ENCODE data around the gene DENND2C. TPM values are rescaled to one million over a fixed set of nuclear protein-coding genes. Genes with fewer than 3 reads are reported as not detected.

The DENND2C gene
- total and polyA plus RNA-seq, 12 donors = 0.91 to 4.2 (median 1.9) TPM

GRCh38 chr1:114685851-114686250 is 16.0 kb upstream of the DENND2C start:
- Histone ChIP-seq H3K27me3 (no peaks in the 10 kb centered on the region), H3K36me3 (replicated peaks in 1 of 2) (no peaks in the 10 kb centered on the region), H3K9me3 (replicated peaks in 1 of 3) (no peaks in the 10 kb centered on the region), H3K4me3 (no peak overlapping the region), H3K4me1 (replicated peaks in 1 of 2) (no peaks in the 10 kb centered on the region), H3K27ac (no peak overlapping the region)
- WGBS, 4 donors = 71 to 81% (median 75%) methylated on average over 5 of the region's 5 CpGs
- intact Hi-C loops (cut with DNase I) = no loop called here
- DNase-seq = no peak
- no peak for TF ChIP-seq POLR2A (IDR thresholded peaks at IDR 0.05)
- no peak for TF ChIP-seq CTCF (IDR thresholded peaks at IDR 0.05)

- no peak overlapping the region for H3K27ac ChIP-seq
- no peaks in the 10 kb centered on the region for H3K4me1 ChIP-seq (replicated peaks in 1 of 2)
- intact Hi-C loops (cut with DNase I) = no loop called here
- TF ChIP-seq POLR2A (IDR thresholded peaks at IDR 0.05) (no peak), CTCF (IDR thresholded peaks at IDR 0.05) (no peak)
- H3K27me3 ChIP-seq = no peaks in the 10 kb centered on the region
- WGBS, 4 donors = 58 to 73% (median 70%) methylated on average over 5 of the region's 5 CpGs
- H3K9me3 ChIP-seq (replicated peaks in 1 of 3) = no peaks in the 10 kb centered on the region
- DNase-seq = no peak
- no peaks in the 10 kb centered on the region for H3K36me3 ChIP-seq (replicated peaks in 1 of 2)
- no peak overlapping the region for H3K4me3 ChIP-seq
Observed at GRCh38 chr1:114677691-114678090, 7.8 kb upstream of the DENND2C start.

DNA sequence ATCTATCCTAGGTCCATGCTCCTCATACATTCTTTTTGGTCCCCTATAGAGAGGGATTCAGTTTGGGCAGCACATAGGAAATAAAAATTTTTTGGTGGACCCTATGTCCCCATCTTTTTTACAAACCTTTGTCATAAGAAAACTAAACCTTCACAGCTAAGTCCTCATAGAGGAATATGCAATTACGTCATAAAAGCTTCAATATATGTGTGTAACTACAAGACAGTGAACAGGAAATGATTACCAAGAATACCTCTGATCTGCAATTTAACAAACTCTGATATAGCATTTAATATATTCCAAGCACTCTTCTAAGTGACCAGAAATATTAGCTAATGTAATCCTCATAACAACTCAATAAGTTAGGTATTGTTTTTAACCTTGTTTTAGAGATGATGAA is 6.3 kb upstream of the DENND2C start:
- no peaks in the 10 kb centered on the region for H3K4me1 ChIP-seq (replicated peaks in 1 of 2)
- H3K27me3 ChIP-seq = no peaks in the 10 kb centered on the region
- H3K9me3 ChIP-seq (replicated peaks in 1 of 3) = no peaks in the 10 kb centered on the region
- no peak for DNase-seq
- no peak overlapping the region for H3K27ac ChIP-seq
- intact Hi-C loops (cut with DNase I) = no loop called here
- TF ChIP-seq CTCF (IDR thresholded peaks at IDR 0.05) = no peak
- TF ChIP-seq POLR2A (IDR thresholded peaks at IDR 0.05) = no peak
- WGBS, 4 donors = 78 to 91% (median 82%) methylated on average over 1 of the region's 1 CpG
- H3K4me3 ChIP-seq = no peak overlapping the region
- H3K36me3 ChIP-seq (replicated peaks in 1 of 2) = no peaks in the 10 kb centered on the region

DNA sequence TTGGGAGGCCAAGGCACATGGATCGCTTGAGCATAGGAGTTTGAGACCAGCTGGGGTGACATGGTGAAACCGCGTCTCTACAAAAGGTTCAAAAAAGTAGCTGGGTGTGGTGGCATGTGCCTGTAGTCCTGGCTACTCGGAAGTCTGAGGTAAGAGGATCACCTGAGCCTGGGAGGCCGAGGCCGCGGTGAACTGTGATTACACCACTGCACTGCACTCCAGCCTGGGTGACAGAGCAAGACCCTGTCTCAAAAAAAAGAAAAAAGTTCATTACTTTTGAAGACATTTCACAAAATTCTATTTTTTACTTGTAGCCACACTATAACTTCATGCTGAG is 2.1 kb upstream of the DENND2C start:
- no peaks in the 10 kb centered on the region for H3K9me3 ChIP-seq (replicated peaks in 1 of 3)
- 77 to 88% (median 84%) methylated on average over 7 of the region's 7 CpGs for WGBS, 4 donors
- DNase-seq = no peak
- no peak overlapping the region for H3K4me3 ChIP-seq
- H3K36me3 ChIP-seq (replicated peaks in 1 of 2) = no peaks in the 10 kb centered on the region
- H3K27me3 ChIP-seq = no peaks in the 10 kb centered on the region
- TF ChIP-seq POLR2A (IDR thresholded peaks at IDR 0.05) = no peak
- no peak for TF ChIP-seq CTCF (IDR thresholded peaks at IDR 0.05)
- intact Hi-C loops (cut with DNase I) = no loop called here
- H3K27ac ChIP-seq = no peak overlapping the region
- H3K4me1 ChIP-seq (replicated peaks in 1 of 2) = peaks cover 5 to 7% of the 10 kb centered on the region in 2 donors

Data from adrenal gland (tissue), 12 donors.